Left ventricle myocardium superior (tissue), 1 donor: ENCODE data around the gene FYTTD1. TPM values are rescaled to one million over a fixed set of nuclear protein-coding genes. Genes with fewer than 3 reads are reported as not detected.

Experiments
- ATAC-seq: fragments of 200-7000 bp; cut with Tn5 transposase; one replicate; pipeline ENCODE4 v1.9.1; 2020; ENCODE audit warnings: mild to moderate bottlenecking, moderate library complexity
- DNase-seq: peaks from one replicate; pipeline ENCODE4 v3.0.0-alpha.2; 2020
- intact Hi-C: fragments of 100-400 bp; cut with micrococcal nuclease; formaldehyde crosslinking; loops from one replicate; pipeline ENCODE4 v1.11.0; 2022
- total RNA-seq: library from RNA; stranded (reverse); fragmentation: NEBNext Ultra II Directional; extraction: Animal tissue kit (Norgen Biotek cat#: 25700); gene quantifications from one replicate; pipeline ENCODE4 v1.2.1, GENCODE V29; 2021
- donor health status: DM: no; HTN: yes; CAD: no; lungs with severe emphysema.

Gene FYTTD1
- total RNA-seq, 1 donor from 2014 or later: 71.8 TPM

DNA sequence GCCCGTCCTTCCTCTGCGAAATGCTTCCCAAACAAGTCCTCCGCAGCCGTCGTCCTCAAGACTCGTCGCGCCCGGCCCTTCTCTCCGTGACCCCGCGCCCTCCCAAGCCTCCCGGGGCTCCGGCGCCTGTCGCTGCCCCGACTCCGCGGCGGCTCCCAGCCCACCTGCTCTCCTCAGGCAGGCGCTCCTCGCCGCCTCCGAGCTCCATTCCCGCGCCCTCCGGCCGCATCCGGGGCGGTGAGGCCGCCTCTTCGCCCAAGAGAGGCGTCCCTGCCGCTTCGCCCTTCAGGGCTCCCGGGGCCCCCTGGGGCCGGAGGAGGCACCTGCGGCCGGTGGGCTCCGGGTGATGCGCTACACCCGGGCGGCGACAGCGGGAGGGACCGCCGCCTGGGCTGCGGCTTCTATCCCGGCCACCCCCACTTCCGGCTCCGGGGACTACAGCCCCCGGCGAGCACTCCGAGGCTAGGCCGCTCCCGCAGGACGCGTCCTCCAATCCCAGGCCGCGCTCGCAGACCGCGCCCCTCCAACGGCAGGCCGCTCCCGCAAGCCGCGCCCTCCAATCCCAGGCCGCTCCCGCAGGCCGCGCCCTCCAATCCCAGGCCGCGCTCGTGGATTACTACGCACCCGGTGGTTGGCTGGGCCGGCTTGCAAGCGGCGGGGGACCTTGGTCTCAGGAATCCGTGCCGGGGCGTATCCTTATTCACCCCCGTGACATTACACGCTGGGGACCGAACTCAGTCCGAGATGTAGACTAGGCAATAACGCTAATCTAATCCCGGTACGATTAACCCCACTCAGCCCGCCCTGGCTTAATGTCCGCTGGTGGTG is 13.0 kb upstream of the FYTTD1 start, which contains the start of gene RUBCN:
Gene RUBCN (minus strand): TSS at position 414 of the 828 bp plus-strand sequence. CDS start 185 bp downstream, at position 229.
- DNase-seq (peak; percentile 97), ATAC-seq (peak; percentile 99)
- intact Hi-C loops: no loop called here

DNA sequence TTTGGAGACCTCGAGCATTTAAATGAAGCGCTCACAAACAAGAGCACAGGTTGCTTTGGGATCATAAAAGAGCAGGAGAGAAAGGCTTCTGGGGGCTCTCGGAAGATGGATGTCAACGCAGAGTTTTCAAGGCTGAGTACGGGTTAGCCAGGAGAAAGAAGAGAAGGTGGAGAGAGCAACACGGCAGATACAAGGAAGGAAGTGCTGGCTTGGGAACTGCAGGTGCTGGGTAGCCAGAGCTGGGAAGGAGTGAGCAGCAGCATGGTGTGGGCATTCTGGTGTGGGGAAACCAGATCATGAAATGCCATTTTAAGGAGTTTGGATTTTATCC is 12.4 kb upstream of the FYTTD1 start:
- intact Hi-C loops: no loop called here
- ATAC-seq (peak; percentile 2), DNase-seq (no peak)

DNA sequence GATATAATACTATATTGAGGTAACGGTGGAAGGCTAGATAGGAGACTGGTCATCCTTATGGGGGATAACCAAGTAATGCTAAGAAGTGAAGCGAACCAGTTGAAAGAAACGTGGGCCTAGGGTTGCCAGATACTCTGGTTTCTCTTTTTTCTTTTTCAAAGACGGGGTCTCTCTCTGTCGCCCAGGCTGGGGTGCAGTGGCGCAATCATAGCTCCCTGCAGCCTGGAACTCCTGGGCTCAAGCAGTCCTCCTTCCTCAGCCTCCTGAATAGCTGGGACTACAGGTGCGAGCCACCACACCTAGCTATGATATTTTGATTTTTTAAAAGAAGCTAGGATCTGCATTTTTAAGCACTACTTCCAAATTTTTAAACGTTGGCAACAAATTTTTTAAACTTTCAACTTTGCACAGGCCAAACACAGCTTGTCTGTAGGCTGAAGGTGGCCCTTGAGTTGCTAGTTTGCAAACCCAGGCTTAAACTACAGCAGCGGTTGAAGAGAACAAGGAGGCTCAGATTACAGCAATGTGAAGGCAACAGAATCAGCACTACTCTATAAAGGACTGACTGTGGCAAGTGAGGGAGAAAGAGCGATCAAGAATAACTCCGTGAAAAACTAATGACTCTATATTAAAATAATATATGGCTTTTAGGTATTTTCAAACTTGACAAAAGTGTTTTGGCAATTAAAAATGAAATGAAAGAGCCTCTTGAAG is 11.8 kb upstream of the FYTTD1 start:
- intact Hi-C loops: no loop called here
- DNase-seq (no peak), ATAC-seq (no peak)

DNA sequence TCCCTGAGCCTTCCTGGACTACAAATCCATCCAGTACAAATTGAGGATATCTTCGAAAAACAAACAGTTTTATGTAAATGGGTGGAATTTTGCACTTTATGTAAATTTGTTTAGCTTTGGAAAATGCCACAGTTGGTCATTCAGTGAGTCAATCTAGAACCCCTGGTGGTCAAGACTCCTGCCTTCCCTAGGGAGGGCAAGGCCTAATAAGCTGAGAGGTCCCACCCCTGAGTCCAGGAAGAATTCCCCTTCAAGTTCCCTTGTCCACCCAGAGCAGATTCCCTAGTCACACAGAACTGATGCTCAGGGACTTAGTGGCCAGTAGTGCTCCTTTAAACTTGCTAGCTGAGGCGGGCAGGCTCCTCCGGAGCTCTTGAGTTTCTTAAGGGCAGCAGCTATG is 6.9 kb upstream of the FYTTD1 start:
- ATAC-seq: no peak
- no peak for DNase-seq
- intact Hi-C loops: no loop called here

DNA sequence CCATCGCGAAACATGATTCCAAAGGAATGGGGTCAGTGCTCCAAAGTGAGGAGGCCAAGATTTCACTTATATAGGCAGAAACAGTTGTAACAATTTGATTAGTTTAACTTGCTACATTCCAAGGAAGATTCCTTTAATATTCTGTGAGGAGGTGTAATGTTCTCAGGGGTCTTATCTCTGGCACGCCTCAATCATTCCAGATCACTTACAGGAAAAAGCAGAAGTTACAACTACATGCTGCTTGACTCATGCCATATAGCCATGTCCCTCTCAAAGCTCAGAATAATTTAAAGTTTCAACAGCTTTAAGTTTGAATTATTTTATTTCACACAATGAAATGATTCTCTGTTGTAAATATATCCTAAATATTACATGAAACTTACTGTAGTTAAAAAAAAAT is 3.5 kb upstream of the FYTTD1 start:
- DNase-seq: no peak
- intact Hi-C loops: no loop called here

DNA sequence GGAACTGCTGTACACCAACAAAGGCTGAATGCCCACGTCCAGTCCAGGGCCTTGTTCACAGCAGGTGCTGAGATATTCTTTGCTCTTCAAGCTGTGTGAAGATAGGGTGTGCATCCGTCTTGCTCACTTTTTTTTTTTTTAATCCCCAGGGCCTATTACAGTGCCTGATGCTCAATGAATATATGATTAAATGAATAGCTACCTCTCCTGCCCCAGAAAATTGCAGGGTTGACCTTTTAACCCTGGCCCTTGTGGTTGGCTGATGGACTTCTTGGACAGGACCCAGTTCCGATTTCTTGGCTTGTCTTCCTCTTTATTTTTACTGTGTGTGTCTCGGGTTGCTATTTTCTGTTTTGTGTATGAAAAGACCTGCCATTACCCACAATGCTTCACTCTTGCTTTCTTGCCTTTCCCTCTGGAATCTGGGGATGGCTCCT is 2.9 kb upstream of the FYTTD1 start:
- ATAC-seq: no peak
- intact Hi-C loops: no loop called here
- no peak for DNase-seq

More for the DNA sequence above, 3.5 kb upstream of the FYTTD1 start:
- ATAC-seq: no peak

DNA sequence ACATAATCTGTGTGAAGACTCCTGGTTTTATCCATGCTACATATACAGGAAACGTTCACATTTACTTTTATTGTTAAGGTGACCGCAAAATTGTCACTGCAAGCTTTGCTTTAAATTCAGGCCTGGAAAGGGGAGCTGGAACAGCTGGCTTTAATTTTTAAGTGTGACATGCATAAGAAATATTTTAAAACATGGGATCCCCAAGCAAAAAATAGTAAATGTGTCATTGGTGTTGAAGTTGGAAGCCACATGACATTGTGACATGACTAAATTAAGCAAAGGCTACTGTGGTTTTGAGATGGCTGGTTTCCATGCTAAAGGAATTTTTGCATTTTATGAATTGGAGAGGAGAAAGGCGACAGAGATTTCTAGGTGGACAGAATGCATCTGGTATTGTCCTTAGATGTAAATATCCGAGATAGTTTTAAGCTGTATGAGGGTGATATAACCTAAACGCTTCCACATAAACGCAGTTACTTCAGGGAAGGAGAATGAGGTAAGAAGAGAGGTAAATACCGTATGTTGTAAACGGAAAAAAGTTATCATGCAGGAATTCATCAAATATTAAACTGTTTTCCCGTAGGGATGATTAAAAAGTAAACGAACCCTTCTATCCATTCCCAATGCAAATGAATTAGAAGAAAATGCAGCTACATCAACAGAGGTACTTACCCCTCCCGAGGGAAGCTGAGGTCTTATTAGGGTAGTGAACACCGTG is 927 bp upstream of the FYTTD1 start:
- ATAC-seq (no peak), DNase-seq (no peak)
- intact Hi-C loops: no loop called here

DNA sequence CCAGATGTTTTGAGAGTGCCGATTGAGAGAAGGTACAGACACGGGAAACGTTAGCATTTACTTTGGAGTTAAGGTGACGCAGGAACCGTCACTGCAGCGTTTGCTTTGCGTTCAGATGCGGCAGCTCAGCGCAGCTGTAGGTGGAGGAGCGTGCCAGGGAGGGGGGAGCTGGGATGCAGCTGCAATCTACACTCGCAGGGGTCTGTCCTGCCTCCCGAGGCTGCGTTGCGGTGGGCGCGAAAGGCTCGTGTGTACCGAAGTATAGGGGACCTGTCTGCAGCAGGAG is 425 bp upstream of the FYTTD1 start:
- ATAC-seq: peak; percentile 36
- no peak for DNase-seq
- intact Hi-C loops: no loop called here

DNA sequence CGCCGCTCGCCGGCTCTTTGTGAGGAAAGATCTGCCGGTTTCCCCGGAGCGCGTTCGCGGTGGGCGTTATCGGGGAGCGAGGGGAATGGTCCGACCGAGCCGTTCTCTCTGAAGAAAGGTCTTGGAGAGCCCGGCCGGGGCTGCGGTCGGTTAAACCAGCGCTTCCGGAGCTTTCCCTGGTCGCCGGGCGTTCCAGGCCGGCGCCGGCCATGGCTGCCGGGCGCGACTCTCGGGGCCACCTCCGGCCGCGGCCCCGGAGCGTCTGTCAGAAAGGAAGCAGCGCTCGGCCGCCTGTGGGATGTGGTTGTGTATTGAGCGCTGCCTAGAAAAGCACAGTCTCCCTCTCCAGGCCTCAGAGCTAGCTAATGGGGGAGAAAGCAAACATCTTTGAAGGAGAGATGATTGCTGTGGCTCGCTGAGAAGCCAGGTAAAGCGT is 731 bp downstream of the FYTTD1 start:
- peak; percentile 73 for ATAC-seq
- intact Hi-C loops: no loop called here
- DNase-seq: peak; percentile 85

DNA sequence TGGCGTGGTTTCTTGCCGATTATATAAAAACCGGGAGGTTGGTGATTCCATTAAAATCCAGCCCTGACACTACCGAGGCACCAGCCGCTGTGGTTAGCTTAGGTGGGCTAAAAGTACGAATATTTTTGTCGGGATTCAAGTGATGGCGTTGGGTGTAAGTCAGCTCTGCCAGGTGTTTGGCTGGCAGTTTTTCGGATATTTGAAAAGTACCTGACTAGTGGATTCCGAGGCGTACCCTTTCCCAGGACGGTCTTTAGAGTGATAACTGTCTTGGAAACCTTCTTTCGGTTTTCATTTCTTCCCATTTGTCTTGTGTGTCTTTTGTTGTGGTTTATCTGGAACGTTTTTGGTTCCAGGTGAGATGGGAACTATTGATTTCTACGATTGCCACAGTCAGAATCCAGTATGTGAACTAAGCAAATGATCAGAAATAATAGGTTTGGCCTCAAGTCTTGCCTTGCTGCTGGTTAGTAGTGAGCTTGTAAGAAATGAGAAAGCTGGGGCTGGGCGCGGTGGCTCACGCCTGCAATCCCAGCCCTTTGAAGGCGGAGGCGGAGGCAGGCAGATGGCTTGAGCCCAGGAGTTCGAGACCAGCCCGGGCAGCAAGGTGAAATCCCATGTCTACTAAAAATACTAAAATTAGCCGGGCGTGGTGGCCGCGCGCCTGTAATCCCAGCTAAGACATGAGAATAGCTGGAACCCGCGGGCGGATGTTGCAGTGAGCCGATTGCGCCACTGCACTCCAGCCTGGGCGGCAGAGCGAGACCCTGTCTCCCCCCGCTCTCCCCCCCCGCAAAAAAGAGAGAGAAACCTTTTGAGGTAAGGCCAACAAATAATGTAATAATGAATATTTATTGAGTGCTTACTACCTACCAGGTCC is 1.4 kb downstream of the FYTTD1 start:
- intact Hi-C loops: no loop called here
- peak; percentile 7 for ATAC-seq

DNA sequence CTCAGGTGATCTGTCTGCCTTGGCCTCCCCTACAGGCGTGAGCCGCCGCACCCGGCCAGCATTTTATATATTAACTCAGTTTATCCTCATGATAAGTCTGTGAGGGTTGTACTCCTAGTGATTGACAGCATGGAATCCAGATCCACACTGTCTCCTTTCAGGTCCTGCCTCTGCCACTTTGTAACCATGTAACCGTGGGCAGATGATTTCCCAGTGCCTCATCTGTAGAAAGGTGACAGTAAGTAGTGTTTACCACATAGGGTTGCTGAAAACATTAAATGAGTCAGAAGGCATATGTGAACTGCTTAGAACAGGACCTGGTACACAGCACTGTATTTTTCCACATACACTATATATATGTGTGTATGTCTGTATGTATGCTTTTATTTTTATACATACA is 2.4 kb downstream of the FYTTD1 start:
- intact Hi-C loops: no loop called here
- DNase-seq (no peak), ATAC-seq (no peak)

More for the DNA sequence above, 1.4 kb downstream of the FYTTD1 start:
- DNase-seq: peak; percentile 76

DNA sequence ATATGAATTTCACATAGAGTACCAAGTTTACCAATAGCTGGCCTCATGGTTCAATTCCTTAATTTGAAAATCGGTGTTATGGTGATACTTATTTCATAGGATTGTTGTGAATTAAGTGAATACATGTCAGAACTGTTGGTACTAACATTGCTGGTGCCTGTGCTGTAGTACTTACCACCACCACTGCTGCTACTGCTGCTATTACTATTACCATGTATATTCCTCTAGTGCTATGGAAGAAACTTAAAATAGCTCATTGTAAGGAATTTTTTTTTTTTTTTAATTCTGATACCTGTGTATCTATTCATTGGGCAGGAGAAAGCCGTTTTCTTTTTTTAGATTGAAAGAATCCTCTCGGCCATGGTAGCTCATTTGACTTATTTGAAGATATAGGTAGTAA is 3.6 kb downstream of the FYTTD1 start:
- ATAC-seq (no peak), DNase-seq (no peak)
- intact Hi-C loops: no loop called here

DNA sequence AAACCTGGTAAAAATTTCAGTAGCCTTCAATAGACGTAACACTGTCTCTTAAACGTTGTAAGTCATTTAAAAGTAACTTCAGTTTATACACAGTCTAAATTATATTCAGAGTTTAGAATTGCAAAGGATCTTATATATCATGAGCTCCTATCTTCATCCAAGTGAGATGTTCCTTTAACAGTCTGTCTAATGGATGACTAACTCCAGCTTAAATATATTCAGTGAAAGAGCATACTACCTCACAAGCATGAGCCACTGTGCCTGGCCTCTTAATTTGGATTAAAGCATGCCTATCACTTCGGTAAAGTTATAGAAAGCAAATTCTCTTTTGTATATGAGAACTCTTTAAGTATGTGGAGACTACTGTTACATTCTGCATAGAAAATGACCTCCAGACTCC is 7.0 kb downstream of the FYTTD1 start:
- intact Hi-C loops: no loop called here
- ATAC-seq (no peak), DNase-seq (no peak)

DNA sequence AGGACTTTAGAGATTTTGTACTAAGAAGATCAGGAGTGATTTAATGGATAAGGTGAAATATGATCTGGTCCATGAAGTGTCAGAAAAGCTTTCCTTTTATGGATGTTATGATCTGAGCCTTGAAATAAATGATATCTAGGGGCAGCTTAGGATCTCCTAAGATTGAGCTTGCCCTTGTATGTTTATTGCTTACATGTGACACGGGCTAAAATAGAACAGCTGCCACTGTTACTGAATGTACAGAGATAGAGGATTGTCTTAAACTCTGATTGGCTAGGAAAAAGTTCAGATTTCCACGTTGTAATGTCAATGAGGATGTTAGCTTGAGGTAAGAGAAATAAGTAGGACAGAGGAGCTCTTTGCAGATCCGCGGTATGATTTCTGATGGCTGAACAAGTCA is 8.8 kb downstream of the FYTTD1 start:
- intact Hi-C loops: no loop called here
- DNase-seq: no peak
- peak; percentile 84 for ATAC-seq

DNA sequence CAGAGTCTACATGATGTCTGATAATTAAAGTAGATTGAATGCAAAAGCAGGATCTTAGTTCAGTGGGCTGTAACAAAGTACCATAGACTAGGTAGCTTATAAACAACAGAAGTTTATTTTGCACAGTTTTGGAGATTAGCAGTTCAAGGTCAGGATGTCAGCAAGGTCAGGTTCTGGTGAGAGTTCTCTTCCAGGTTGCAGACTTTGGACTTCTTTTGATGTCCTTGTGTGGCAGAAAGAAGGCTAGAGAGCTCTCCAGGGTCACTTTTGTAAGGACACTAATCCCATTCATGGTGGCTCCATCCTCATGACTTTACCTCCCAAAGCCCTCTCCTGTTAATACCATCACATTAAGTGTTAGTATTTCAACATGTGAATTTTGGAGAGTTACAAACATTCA is 12.1 kb downstream of the FYTTD1 start:
- intact Hi-C loops: no loop called here
- no peak for ATAC-seq
- no peak for DNase-seq

DNA sequence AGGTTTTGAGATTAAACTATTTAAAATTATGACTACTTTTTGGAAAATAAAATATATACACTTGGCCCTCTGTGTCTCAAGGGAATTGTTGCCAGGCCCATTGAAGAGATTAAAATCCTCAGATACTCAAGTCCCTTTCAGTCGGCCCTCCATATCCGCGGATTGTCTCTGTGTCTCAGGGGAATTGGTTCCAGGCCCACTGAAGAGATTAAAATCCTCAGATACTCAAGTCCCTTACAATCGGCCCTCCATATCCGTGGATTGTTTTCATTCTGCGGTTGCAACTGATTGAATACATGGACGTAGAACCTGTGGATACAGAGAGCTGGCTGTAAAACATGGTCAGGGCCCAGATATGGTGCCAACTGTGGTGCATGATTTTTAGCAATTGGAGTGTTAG is 25.6 kb downstream of the FYTTD1 start:
- ATAC-seq (no peak), DNase-seq (no peak)
- intact Hi-C loops: no loop called here

DNA sequence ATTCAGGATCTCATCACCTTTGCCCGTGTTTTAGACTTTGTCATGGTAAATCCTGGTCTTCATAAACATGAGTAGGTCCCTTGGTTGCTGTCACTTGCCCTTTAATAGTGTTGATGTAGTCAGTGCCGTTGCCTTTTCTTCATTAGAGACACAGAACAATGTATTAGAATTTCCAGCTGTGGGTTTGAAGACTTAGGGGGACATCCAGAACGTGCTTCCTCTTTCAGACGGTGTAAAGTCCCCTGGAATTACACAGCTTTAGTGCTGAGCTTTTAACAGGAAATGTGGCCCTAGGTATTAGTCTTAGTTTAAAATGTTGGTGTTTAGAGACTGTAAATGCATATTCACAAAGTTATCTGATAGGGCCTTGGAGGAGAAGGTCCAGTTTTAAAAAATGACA is 32.5 kb downstream of the FYTTD1 start:
- ATAC-seq (no peak), DNase-seq (no peak)
- intact Hi-C loops: no loop called here

DNA sequence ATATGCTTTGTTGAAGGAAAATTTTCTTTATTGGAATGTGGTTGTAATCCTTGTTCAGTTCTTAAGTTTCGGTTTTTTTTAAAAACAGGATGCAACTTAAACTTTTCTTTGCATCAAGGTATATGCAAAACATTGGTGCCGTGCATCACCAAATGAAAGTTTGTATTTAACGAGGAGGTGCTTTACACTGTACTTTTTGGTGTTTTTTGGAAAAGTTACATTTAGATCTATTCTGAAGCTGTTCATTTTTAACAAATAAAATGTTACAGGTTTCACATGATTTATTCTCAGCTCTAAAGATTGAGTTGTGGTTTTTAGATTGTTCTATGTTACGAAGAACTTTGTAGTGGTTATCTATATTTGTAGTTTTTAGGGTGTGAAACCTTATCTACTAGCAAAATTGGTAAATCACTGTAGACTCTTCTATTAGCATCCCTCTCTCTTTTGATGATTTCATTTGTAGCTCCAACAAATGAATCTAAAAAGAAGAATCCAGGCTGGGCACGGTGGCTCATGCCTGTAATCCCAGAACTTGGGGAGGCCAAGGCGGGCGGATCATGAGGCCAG is 34.4 kb downstream of the FYTTD1 start:
- ATAC-seq (no peak), DNase-seq (no peak)
- intact Hi-C loops: no loop called here

DNA sequence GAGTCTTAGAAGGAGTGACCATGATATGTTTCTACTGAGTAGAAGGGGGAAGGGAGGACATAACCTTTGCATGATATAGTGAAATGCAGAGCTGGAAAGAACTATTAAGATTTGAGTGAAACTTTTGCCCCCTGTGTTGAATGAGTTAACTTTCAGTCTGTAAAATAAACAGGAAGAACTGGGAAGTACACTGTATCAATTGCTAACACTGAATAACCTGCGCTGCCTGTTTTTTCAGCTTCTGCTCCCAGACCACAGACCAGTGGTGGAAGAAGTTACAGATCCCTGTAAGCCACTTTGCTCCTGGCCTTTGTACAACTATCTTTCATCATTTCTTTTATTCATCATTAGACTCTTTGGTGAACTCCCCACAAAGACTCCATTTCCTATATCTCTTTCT is 37.7 kb downstream of the FYTTD1 start:
- ATAC-seq (no peak), DNase-seq (no peak)
- intact Hi-C loops: no loop called here
